ENCODE measurements around the gene SCT. TPM values are rescaled to one million over a fixed set of nuclear protein-coding genes. Genes with fewer than 3 reads are reported as not detected.

The SCT gene
- total and polyA plus RNA-seq, 4 donors, result not detected

GRCh38 chr11:645536-645935, 18.6 kb upstream of the SCT start:
- TF ChIP-seq EGR1 (IDR thresholded peaks at IDR 0.05; ENCODE audit: low read depth in 2 of 2) (no peak), GABPA (IDR thresholded peaks at IDR 0.05 in 1 of 2, conservative IDR thresholded peaks at IDR 0.05 in 1 of 2) (no peak), SP1 (IDR thresholded peaks at IDR 0.05) (no peak), HNF4G (IDR thresholded peaks at IDR 0.05) (no peak), ATF3 (IDR thresholded peaks at IDR 0.05) (no peak), CTCF (IDR thresholded peaks at IDR 0.05; ENCODE audit: low read depth, low read length, missing input control) (no peak), YY1 (IDR thresholded peaks at IDR 0.05) (no peak), HNF4A (conservative IDR thresholded peaks at IDR 0.05) (no peak), JUND (IDR thresholded peaks at IDR 0.05) (no peak), FOXA1 (IDR thresholded peaks at IDR 0.05) (no peak), FOXA2 (IDR thresholded peaks at IDR 0.05) (no peak), REST (IDR thresholded peaks at IDR 0.05) (no peak), RXRA (IDR thresholded peaks at IDR 0.05) (no peak), RAD21 (IDR thresholded peaks at IDR 0.05) (no peak), TAF1 (conservative IDR thresholded peaks at IDR 0.05) (no peak), ZBTB33 (IDR thresholded peaks at IDR 0.05) (no peak), MAX (IDR thresholded peaks at IDR 0.05) (no peak), NR2F2 (IDR thresholded peaks at IDR 0.05) (no peak)
- DNase-seq (ENCODE audit: low spot score), result no peak
- 89% methylated on average over 16 of the region's 16 CpGs for WGBS

More at GRCh38 chr11:645536-645935, 18.6 kb upstream of the SCT start:
- Histone ChIP-seq H3K36me3 (ENCODE audit: control insufficient read depth in 4 of 4, insufficient read depth in 3 of 4, low read depth in 1 of 4, low read length in 3 of 4) (peaks cover 0 to 8% (median 2%) of the 10 kb centered on the region in 4 donors), H3K9me3 (ENCODE audit: control insufficient read depth in 4 of 4, low read length in 3 of 4) (no peaks in the 10 kb centered on the region), H3K27me3 (ENCODE audit: control insufficient read depth in 4 of 4, insufficient read depth in 4 of 4, low read length in 3 of 4) (no peaks in the 10 kb centered on the region), H3K4me1 (ENCODE audit: control insufficient read depth in 4 of 4, insufficient read depth in 4 of 4, low read length in 3 of 4) (peaks cover 2 to 11% (median 5%) of the 10 kb centered on the region in 4 donors), H3K4me3 (ENCODE audit: low read depth in 1 of 3, low read length in 3 of 3) (no peak overlapping the region), H3K27ac (ENCODE audit: low read depth in 1 of 2, low read length in 2 of 2) (no peak overlapping the region), H3K9ac (ENCODE audit: low read depth in 1 of 2, low read length in 2 of 2) (no peak overlapping the region)
